A549 (cell line): ENCODE results near the gene PAQR6.

ENCODE experiments used
- TF ChIP-seq, protein P1 (sequence below): IDR thresholded peaks from 2 replicates; pipeline ENCODE4 v1.6.1; 2012; ENCODE audit warnings: low read depth, borderline replicate concordance
- TF ChIP-seq, protein P2 (sequence below): fragments of >200 bp; sonication (Bioruptor Twin); formaldehyde crosslinking; IDR thresholded peaks from 3 replicates; pipeline ENCODE4 v1.5.1; 2016

DNA sequence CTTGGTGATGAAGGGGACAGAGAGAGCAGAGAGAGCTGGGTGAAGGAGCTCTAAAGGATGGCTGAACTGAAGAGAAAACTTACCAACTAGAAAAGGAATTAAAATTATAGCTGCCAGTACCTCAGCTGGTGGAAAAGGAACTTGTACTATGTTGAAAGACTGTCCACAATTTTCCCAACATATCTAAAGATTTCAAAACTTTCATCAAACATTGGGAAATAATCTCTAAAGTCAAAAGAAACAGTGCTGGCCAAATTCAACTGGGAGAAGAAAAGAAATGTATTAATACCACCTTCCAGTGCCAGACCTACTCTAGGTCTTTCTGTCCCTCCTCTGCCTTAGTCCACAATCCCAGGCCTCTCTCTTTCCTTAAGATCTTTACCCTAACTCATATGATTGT, 28.7 kb upstream of the PAQR6 start:
- TF ChIP-seq, protein P1, sequence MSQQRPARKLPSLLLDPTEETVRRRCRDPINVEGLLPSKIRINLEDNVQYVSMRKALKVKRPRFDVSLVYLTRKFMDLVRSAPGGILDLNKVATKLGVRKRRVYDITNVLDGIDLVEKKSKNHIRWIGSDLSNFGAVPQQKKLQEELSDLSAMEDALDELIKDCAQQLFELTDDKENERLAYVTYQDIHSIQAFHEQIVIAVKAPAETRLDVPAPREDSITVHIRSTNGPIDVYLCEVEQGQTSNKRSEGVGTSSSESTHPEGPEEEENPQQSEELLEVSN, result no peak
- TF ChIP-seq, protein P2, sequence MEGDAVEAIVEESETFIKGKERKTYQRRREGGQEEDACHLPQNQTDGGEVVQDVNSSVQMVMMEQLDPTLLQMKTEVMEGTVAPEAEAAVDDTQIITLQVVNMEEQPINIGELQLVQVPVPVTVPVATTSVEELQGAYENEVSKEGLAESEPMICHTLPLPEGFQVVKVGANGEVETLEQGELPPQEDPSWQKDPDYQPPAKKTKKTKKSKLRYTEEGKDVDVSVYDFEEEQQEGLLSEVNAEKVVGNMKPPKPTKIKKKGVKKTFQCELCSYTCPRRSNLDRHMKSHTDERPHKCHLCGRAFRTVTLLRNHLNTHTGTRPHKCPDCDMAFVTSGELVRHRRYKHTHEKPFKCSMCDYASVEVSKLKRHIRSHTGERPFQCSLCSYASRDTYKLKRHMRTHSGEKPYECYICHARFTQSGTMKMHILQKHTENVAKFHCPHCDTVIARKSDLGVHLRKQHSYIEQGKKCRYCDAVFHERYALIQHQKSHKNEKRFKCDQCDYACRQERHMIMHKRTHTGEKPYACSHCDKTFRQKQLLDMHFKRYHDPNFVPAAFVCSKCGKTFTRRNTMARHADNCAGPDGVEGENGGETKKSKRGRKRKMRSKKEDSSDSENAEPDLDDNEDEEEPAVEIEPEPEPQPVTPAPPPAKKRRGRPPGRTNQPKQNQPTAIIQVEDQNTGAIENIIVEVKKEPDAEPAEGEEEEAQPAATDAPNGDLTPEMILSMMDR, result no peak
